Activated CD4-positive, alpha-beta memory T cell treated with anti-CD3 and anti-CD28 coated beads for 36 hours (primary cell): ENCODE measurements around the gene PTPN3. TPM values are rescaled to one million over a fixed set of nuclear protein-coding genes. Genes with fewer than 3 reads are reported as not detected.
A peak's percentile ranks its signal among the peaks of the same experiment; 100 is the strongest.

Experiments used
- CTCF ChIA-PET: fragments of 350-600 bp; sonication (Branson Sonifier 250); formaldehyde crosslinking; loops from one replicate; lab custom pipeline; 2021; ENCODE audit warnings: antibody characterized with exemption, inconsistent platforms; lab: Charles Lee
- POLR2A ChIA-PET: fragments of 350-600 bp; sonication (Branson Sonifier 250); formaldehyde crosslinking; loops from one replicate; lab custom pipeline; 2021; ENCODE audit warnings: antibody characterized with exemption; lab: Charles Lee
- DNase-seq: peaks from one replicate; pipeline ENCODE4 v3.0.0-alpha.2; 2020
- H3K27ac Mint-ChIP-seq: one replicate; pipeline ENCODE4 v1.8.0; 2021; ENCODE audit warnings: mixed read lengths
- H3K27me3 Mint-ChIP-seq: one replicate; pipeline ENCODE4 v1.8.0; 2021; ENCODE audit warnings: mixed read lengths
- H3K36me3 Mint-ChIP-seq: one replicate; pipeline ENCODE4 v1.8.0; 2021; ENCODE audit warnings: mixed read lengths
- H3K4me1 Mint-ChIP-seq: one replicate; pipeline ENCODE4 v1.8.0; 2021; ENCODE audit warnings: low read depth, mixed read lengths
- H3K4me3 Mint-ChIP-seq: one replicate; pipeline ENCODE4 v1.8.0; 2021; ENCODE audit warnings: mild to moderate bottlenecking, mixed read lengths
- H3K9me3 Mint-ChIP-seq: one replicate; pipeline ENCODE4 v1.8.0; 2021; ENCODE audit warnings: mixed read lengths
- intact Hi-C: fragments of 100-400 bp; cut with micrococcal nuclease; formaldehyde crosslinking; loops from one replicate; pipeline ENCODE4 v1.15.1; 2023
- total RNA-seq, 2 experiments: library from RNA; stranded (reverse); gene quantifications; one replicate each; pipeline ENCODE4 v1.2.3, GENCODE V29; 2021

PTPN3 gene
- total RNA-seq, 2 experiments from 2014 or later: 0.52 to 0.56 TPM

DNA sequence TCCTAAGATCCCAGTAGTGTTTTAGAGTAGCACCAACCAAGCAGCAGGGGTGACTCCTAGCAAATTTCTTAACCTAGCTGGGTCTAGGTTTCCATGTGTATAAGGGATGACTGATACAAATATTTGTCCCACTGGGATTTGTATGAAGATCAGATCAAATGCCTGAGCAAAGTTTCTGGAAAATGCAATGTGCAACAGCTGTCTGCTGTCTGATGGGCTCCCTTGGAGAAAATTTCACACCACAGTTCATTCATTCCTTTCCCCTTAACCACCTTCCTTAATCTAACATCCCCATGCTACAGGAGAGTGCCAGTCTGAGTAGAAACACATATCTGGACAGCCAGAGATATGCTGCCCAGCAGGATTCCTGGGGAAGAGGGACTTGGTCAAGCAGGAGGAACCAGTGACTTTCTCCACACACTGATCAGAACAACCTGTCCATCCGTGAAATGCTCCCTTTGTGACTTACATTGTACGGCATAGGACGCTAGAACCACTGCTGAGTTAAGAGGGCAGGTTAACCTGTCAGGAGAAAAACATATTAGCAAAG is 53.3 kb downstream of the PTPN3 start:
- Mint-ChIP-seq H3K9me3 (no peaks in the 10 kb centered on the region), H3K36me3 (no peaks in the 10 kb centered on the region), H3K4me1 (peaks cover 29% of the 10 kb centered on the region), H3K27ac (no peak overlapping the region), H3K4me3 (no peak overlapping the region), H3K27me3 (peaks cover 12% of the 10 kb centered on the region)
- intact Hi-C loops: loop anchor here (10.0 kb wide), 2 partner anchors 440 to 710 kb away; no protein-coding TSS in a partner anchor
- ChIA-PET CTCF (no interaction called here), POLR2A (no interaction called here)
- DNase-seq: no peak

DNA sequence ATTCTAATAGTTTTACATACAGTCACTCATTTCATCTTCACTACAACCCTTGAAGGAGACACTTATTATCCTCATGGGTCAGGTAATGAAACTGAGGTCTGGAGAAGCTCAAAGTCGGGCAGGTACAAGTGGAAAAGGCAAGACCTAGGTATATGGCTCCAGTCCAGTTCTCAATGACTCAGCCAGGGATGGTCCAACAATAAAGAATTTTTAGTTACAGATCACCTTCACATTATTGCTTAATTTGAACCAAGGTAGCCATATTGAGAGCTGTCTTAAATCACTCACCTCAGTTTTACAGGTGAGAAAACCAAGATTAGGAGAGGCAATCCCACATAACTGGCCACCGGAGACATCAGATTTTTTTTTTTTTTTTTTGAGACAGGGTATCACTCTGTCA is 55.4 kb downstream of the PTPN3 start:
- H3K27me3 Mint-ChIP-seq: peaks cover 9% of the 10 kb centered on the region
- no peak for DNase-seq
- no peak overlapping the region for H3K4me3 Mint-ChIP-seq
- no peak overlapping the region for H3K27ac Mint-ChIP-seq
- ChIA-PET CTCF (interaction anchor here (5.1 kb wide), 1 partner anchor 26 kb away, joined by 73 read pairs; no protein-coding TSS in a partner anchor), POLR2A (interaction anchor here (1.1 kb wide), 1 partner anchor 27 kb away, joined by 3 read pairs; no protein-coding TSS in a partner anchor)
- intact Hi-C loops: loop anchor here (10.0 kb wide), 2 partner anchors 442 to 712 kb away; no protein-coding TSS in a partner anchor
- no peaks in the 10 kb centered on the region for H3K9me3 Mint-ChIP-seq
- no peaks in the 10 kb centered on the region for H3K36me3 Mint-ChIP-seq
- peaks cover 23% of the 10 kb centered on the region for H3K4me1 Mint-ChIP-seq

DNA sequence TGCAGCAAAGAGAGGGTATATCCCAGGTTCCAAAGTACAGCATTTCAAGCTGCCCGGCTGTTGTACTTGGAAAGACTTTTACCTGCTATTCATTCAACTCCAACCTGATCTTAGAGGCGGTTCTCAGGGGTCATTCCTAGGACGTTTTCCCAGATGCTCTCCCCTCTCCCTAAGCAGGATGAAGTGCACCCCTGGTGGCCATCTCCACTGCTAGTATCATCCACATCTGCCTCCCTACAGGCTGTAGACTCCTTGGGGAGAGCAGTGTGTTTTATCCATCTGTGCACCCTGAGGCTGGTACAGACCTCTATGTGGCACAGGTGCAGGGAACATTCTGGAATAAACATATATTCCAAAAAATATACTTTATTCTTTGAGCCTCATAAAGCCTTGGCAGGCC is 56.8 kb downstream of the PTPN3 start:
- peaks cover 15% of the 10 kb centered on the region for H3K4me1 Mint-ChIP-seq
- H3K36me3 Mint-ChIP-seq: no peaks in the 10 kb centered on the region
- no peak for DNase-seq
- no peak overlapping the region for H3K4me3 Mint-ChIP-seq
- POLR2A ChIA-PET: no interaction called here
- intact Hi-C loops: loop anchor here (2.0 to 10.0 kb wide), 3 partner anchors 24 to 714 kb away; no protein-coding TSS in a partner anchor
- peaks cover 7% of the 10 kb centered on the region for H3K27me3 Mint-ChIP-seq
- H3K27ac Mint-ChIP-seq: no peak overlapping the region
- no peaks in the 10 kb centered on the region for H3K9me3 Mint-ChIP-seq
- CTCF ChIA-PET: interaction anchor here (0.6 to 5.1 kb wide), 14 partner anchors 8 to 261 kb away, joined by 3 to 73 read pairs (median 4); no protein-coding TSS in a partner anchor

DNA sequence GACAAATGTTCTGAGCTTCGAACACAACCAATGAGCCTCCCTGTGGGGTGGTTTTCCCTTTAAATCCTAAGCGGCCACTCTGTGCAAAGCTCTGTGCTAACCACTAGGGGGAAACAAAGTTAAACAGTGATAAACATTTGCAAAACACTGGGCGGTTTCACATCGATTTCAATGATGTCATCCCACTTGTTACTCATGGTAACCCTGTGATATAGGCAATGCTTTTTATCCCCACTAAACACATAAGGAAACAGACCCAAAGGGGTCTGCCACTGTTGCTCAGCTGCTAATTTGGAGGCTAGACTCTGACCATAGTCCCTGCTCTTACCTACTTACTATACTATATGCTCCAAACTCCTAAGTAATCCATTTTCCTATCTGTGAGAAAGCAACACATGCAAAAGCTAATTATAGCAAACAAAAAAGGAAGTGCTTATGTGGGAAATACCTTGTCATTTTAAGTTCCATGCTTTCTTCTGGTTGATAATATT is 57.3 kb downstream of the PTPN3 start:
- no peaks in the 10 kb centered on the region for H3K36me3 Mint-ChIP-seq

DNA sequence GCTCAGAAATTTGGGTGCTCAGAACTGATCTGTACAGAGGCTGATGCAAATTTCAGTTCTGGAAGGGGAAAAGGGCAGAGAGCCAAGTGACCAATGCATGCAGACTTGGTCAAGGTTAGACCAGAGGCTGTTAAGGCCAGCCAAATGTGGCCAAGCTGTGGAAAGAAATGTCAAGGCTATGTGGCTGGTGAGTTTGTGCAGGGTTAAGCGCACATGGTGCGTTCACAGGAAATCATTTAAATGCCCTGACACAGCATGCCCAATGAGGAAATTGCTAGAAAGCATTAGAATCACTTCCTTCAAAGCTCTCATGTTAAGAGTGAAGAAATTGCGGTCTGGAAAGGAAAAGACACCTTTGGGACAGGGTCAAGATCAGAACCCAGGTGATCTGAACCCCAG is 58.0 kb downstream of the PTPN3 start:
- Mint-ChIP-seq H3K27ac (no peak overlapping the region), H3K36me3 (no peaks in the 10 kb centered on the region), H3K9me3 (no peaks in the 10 kb centered on the region), H3K4me3 (no peak overlapping the region), H3K4me1 (peaks cover 15% of the 10 kb centered on the region), H3K27me3 (peaks cover 10% of the 10 kb centered on the region)
- ChIA-PET POLR2A (no interaction called here), CTCF (interaction anchor here (0.6 to 5.1 kb wide), 14 partner anchors 8 to 134 kb away, joined by 3 to 73 read pairs (median 4); no protein-coding TSS in a partner anchor)
- no peak for DNase-seq
- intact Hi-C loops: loop anchor here (1.0 to 10.0 kb wide), 6 partner anchors 23 to 715 kb away; no protein-coding TSS in a partner anchor

More for the DNA sequence above, 57.3 kb downstream of the PTPN3 start:
- H3K4me3 Mint-ChIP-seq: no peak overlapping the region
- H3K9me3 Mint-ChIP-seq: no peaks in the 10 kb centered on the region
- peaks cover 8% of the 10 kb centered on the region for H3K27me3 Mint-ChIP-seq
- no peak overlapping the region for H3K27ac Mint-ChIP-seq
- POLR2A ChIA-PET: no interaction called here
- peaks cover 15% of the 10 kb centered on the region for H3K4me1 Mint-ChIP-seq
- intact Hi-C loops: loop anchor here (1.0 to 10.0 kb wide), 6 partner anchors 24 to 714 kb away; no protein-coding TSS in a partner anchor
- DNase-seq: peak; percentile 63
- CTCF ChIA-PET: interaction anchor here (0.6 to 5.1 kb wide), 17 partner anchors 9 to 260 kb away, joined by 3 to 73 read pairs (median 4); no protein-coding TSS in a partner anchor

DNA sequence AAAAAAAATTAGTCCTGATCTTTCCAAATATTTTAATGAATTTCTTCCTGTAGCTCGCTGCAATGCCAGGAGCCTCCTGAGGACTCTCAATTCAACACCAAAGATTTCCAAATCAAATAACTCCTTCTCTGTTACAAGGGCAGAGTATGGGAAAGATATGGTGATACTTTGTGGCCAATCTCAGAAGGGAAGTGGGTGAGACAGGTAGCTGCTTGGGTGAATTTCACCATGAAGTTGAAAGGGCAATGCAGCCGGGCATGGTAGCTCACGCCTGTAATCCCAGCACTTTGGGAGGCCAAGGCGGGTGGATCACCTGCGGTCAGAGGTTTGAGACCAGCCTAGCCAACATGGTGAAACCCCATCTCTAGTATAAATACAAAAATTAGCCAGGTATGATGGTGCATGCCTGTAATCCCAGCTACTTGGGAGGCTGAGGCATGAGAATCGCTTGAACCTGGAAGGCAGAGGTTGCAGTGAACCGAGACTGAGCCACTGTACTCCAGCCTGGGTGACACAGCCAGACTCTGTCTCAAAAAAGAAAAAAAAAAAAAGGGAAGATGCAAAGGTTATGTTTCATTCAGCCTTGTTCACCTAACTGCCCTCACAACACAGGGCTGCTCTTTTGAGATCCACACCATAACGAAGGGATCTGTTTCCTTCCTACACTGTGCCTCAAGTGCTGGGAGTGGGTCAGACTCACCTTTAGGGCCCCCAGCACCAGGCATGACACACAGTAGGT is 58.6 kb downstream of the PTPN3 start:
- H3K4me3 Mint-ChIP-seq: no peak overlapping the region
- H3K27ac Mint-ChIP-seq: no peak overlapping the region
- H3K4me1 Mint-ChIP-seq: peaks cover 15% of the 10 kb centered on the region
- no peak for DNase-seq
- no peaks in the 10 kb centered on the region for H3K9me3 Mint-ChIP-seq
- H3K27me3 Mint-ChIP-seq: peaks cover 10% of the 10 kb centered on the region
- CTCF ChIA-PET: interaction anchor here (1.3 to 5.1 kb wide), 4 partner anchors 12 to 135 kb away, joined by 4 to 73 read pairs (median 9); no protein-coding TSS in a partner anchor
- H3K36me3 Mint-ChIP-seq: no peaks in the 10 kb centered on the region
- intact Hi-C loops: loop anchor here (1.0 to 10.0 kb wide), 6 partner anchors 23 to 715 kb away; no protein-coding TSS in a partner anchor
- POLR2A ChIA-PET: no interaction called here

DNA sequence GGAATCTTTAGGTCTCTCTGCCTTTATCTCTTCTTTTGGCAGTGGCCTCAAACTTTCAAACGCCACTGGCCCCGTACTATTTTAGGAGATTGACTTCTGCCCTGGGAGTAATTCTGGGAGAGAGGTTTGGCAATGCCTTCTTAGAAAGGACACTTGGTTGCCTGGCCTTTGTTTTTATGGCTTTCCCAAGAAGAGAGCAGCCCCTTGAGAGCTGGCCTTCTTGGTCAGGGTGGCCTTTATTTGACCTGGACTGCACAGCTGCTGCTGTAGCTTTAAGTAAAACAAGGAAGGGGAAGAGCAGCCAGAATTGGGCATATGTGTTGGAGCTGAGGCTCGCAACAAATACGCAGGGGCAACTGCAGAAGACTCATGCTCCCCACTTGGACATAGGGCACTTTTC is 60.8 kb downstream of the PTPN3 start:
- no peak overlapping the region for H3K27ac Mint-ChIP-seq
- POLR2A ChIA-PET: no interaction called here
- H3K36me3 Mint-ChIP-seq: no peaks in the 10 kb centered on the region
- CTCF ChIA-PET: interaction anchor here (1.3 to 1.5 kb wide), 2 partner anchors 21 to 33 kb away, joined by 3 to 6 read pairs; no protein-coding TSS in a partner anchor
- H3K4me3 Mint-ChIP-seq: no peak overlapping the region
- DNase-seq: no peak
- H3K4me1 Mint-ChIP-seq: peaks cover 15% of the 10 kb centered on the region
- no peaks in the 10 kb centered on the region for H3K9me3 Mint-ChIP-seq
- peaks cover 11% of the 10 kb centered on the region for H3K27me3 Mint-ChIP-seq
- intact Hi-C loops: no loop called here

DNA sequence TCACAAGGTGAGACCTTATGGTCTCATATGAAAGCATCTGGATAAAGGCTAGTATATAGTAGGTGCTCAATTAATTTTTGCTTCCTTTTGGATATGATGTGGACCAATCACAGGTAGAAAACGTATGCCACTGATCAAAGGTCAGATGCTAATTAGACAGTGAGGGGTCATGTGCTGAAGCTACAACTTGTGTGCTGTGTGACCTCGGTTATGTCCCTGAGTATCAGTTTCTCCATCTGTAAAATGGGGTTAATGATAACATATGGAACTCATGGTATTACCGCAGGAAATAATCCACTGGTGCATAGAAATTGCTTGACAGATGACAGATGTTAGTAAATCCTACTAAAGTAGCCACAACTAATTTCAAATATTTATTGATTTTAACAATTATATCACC is 62.0 kb downstream of the PTPN3 start:
- peaks cover 13% of the 10 kb centered on the region for H3K27me3 Mint-ChIP-seq
- ChIA-PET POLR2A (no interaction called here), CTCF (no interaction called here)
- intact Hi-C loops: no loop called here
- no peaks in the 10 kb centered on the region for H3K9me3 Mint-ChIP-seq
- no peak overlapping the region for H3K4me3 Mint-ChIP-seq
- no peak for DNase-seq
- peaks cover 12% of the 10 kb centered on the region for H3K4me1 Mint-ChIP-seq
- no peak overlapping the region for H3K27ac Mint-ChIP-seq
- no peaks in the 10 kb centered on the region for H3K36me3 Mint-ChIP-seq

DNA sequence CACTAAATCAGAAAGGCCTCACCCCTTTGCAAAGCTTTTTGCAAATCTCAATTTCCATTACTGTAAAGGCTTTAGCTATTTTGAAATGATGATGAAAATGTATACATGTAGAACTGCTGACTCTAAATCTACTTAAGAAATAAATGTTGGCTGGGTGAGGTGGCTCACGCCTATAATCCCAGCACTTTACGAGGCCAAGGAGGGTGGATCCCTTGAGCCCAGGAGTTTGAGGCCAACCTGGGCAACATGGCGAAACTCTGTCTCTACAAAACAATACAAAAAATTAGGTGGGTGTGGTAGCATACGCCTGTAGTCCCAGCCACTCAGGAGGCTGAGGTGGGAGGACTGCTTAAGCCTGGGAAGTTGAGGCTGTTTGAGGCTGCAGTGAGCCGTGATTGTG is 64.6 kb downstream of the PTPN3 start:
- H3K27me3 Mint-ChIP-seq: peaks cover 13% of the 10 kb centered on the region
- intact Hi-C loops: no loop called here
- no peak overlapping the region for H3K4me3 Mint-ChIP-seq
- no peaks in the 10 kb centered on the region for H3K36me3 Mint-ChIP-seq
- POLR2A ChIA-PET: no interaction called here
- no peak overlapping the region for H3K27ac Mint-ChIP-seq
- CTCF ChIA-PET: interaction anchor here (0.6 to 2.8 kb wide), 2 partner anchors 37 to 121 kb away, joined by 3 to 7 read pairs; no protein-coding TSS in a partner anchor
- H3K4me1 Mint-ChIP-seq: no peaks in the 10 kb centered on the region
- no peaks in the 10 kb centered on the region for H3K9me3 Mint-ChIP-seq
- no peak for DNase-seq

DNA sequence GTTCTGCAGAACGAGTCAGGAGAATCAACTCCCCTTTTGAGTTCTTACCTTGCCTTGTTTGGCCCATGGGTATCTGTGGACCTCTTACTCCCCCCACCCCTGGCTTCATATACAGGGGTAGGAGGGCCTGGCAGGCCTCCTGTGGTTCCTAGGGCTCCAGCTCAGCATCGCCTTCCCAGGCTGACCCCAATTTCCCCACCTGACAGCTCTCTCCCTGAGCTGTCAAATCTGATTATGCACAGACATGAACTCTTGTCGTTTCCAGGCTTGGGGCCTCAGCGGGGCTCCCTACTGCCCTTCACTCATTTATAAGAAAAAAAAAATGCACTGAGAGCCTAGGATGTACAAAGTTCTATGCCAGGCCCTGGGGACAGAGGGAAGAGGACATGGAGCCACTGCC is 67.9 kb downstream of the PTPN3 start:
- CTCF ChIA-PET: no interaction called here
- no peak overlapping the region for H3K27ac Mint-ChIP-seq
- no peaks in the 10 kb centered on the region for H3K4me1 Mint-ChIP-seq
- no peaks in the 10 kb centered on the region for H3K9me3 Mint-ChIP-seq
- peaks cover 5% of the 10 kb centered on the region for H3K27me3 Mint-ChIP-seq
- intact Hi-C loops: no loop called here
- H3K36me3 Mint-ChIP-seq: no peaks in the 10 kb centered on the region
- no peak overlapping the region for H3K4me3 Mint-ChIP-seq
- no peak for DNase-seq
- POLR2A ChIA-PET: no interaction called here

DNA sequence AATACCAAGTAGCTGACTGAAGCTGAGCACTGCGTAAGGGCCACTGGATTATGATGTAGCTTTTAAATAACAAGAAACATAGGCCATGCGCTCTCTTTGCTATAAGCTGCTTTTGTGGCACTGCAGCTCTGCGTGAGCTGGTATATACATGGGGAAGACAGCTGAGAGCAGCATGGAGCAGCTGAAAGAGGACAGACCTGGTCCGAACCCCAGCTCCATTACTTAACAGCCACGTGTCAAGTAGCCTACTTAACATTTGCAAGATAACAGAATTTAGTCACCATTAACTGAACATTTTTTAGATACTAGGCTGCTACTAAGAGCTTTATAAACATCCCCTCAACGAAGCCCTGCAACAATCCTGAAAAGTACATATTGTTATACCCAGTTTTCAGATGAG is 69.3 kb downstream of the PTPN3 start:
- H3K9me3 Mint-ChIP-seq: no peaks in the 10 kb centered on the region
- peaks cover 5% of the 10 kb centered on the region for H3K27me3 Mint-ChIP-seq
- ChIA-PET CTCF (interaction anchor here (0.7 to 1.7 kb wide), 3 partner anchors 12 to 41 kb away, joined by 3 to 7 read pairs (median 4); no protein-coding TSS in a partner anchor), POLR2A (interaction anchor here (0.5 kb wide), 1 partner anchor 133 kb away, joined by 3 read pairs; no protein-coding TSS in a partner anchor)
- no peaks in the 10 kb centered on the region for H3K36me3 Mint-ChIP-seq
- no peaks in the 10 kb centered on the region for H3K4me1 Mint-ChIP-seq
- no peak for DNase-seq
- no peak overlapping the region for H3K27ac Mint-ChIP-seq
- H3K4me3 Mint-ChIP-seq: no peak overlapping the region
- intact Hi-C loops: no loop called here

DNA sequence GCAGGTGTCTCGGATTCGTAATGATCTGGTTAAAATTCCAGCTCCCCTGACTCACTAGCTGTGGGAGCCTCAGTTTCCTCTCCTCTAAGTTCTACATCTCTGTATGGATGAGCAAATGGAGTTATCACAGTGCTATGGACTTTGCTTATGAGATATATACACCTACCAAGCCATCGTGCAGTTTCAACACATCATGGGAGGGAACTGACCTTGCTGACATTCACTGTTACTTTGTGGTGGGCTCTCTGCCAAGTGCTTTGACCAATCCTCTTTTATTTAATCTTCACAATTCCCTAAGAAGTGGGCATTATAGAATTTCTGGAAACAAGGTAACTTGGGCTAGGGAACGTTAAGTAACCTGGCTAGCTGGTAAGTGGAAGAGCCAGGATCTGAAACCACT is 70.2 kb downstream of the PTPN3 start:
- H3K36me3 Mint-ChIP-seq: no peaks in the 10 kb centered on the region
- intact Hi-C loops: no loop called here

More for the DNA sequence above, 70.2 kb downstream of the PTPN3 start:
- POLR2A ChIA-PET: no interaction called here
- Mint-ChIP-seq H3K27me3 (peaks cover 3% of the 10 kb centered on the region), H3K27ac (no peak overlapping the region), H3K4me1 (no peaks in the 10 kb centered on the region), H3K4me3 (no peak overlapping the region), H3K9me3 (no peaks in the 10 kb centered on the region)
- CTCF ChIA-PET: interaction anchor here (1.7 kb wide), 1 partner anchor 13 kb away, joined by 7 read pairs; no protein-coding TSS in a partner anchor
- no peak for DNase-seq
